Erythroblast (primary cell): Measurements from ENCODE around the gene RTN4IP1.

Experiments
- GATA1 ChIP-seq: IDR thresholded peaks from 2 replicates; pipeline ENCODE4 v1.6.1; 2011; ENCODE audit warnings: low read depth, mild to moderate bottlenecking, control low read depth, low read length, moderate library complexity
- POLR2A ChIP-seq: IDR thresholded peaks from 2 replicates; pipeline ENCODE4 v1.6.1; 2011; ENCODE audit warnings: mild to moderate bottlenecking, low read length

- no peak for TF ChIP-seq GATA1
- TF ChIP-seq POLR2A = no peak
Measured at GRCh38 chr6:106555767-106556166, 73.5 kb downstream of the RTN4IP1 start.
